ENCODE data around the gene CDO1. TPM values are rescaled to one million over a fixed set of nuclear protein-coding genes. Genes with fewer than 3 reads are reported as not detected.
"Not testable (repeated sequence)": the region's sequence is repeated elsewhere in the genome, so short reads cannot be mapped to it uniquely, and the experiment has no call there.

The CDO1 gene
- total and polyA plus RNA-seq, 9 of the 15 experiments (the other 6 are each of a cell fraction or from before 2014, with no cell fraction given), result 0.16 to 0.22 TPM; not detected in 7

- TF ChIP-seq MED1 (CRISPR knock-in tag; IDR thresholded peaks at IDR 0.05; ENCODE audit: borderline replicate concordance), result no peak
- no peak for TF ChIP-seq ZNF583 (CRISPR knock-in tag; IDR thresholded peaks at IDR 0.05)
- TF ChIP-seq RFX5 (IDR thresholded peaks at IDR 0.05; ENCODE audit: low read depth, low read length), result no peak
- TF ChIP-seq FOS (IDR thresholded peaks at IDR 0.05; ENCODE audit: extremely low read depth, insufficient read length), result no peak
- no peak for TF ChIP-seq KAT7 (CRISPR knock-in tag; IDR thresholded peaks at IDR 0.05; ENCODE audit: borderline replicate concordance)
- no peak for TF ChIP-seq SAP30 (IDR thresholded peaks at IDR 0.05; ENCODE audit: borderline replicate concordance, insufficient read depth, low read depth, low read length, poor library complexity, severe bottlenecking)
- TF ChIP-seq DNMT1 (IDR thresholded peaks at IDR 0.05), result no peak
These were observed 9.5 kb upstream of the CDO1 start (continued) for GRCh38 chr5:115825948-115826347.

GRCh38 chr5:115824983-115825382, 8.5 kb upstream of the CDO1 start:
- BruUV-seq (replicated peaks); H2AFZ ChIP-seq (ENCODE audit: low read depth, low read length); in situ Hi-C loops (cut with MboI); H3K9ac ChIP-seq (ENCODE audit: insufficient read depth in 1 of 2, low read depth in 2 of 2, low read length in 2 of 2); H3K27me3 ChIP-seq (ENCODE audit: control insufficient read depth in 2 of 2, insufficient read depth in 2 of 2, low read length in 2 of 2); H3K9me1 ChIP-seq (ENCODE audit: control insufficient read depth, insufficient read depth, low read length); H3K4me1 ChIP-seq (replicated peaks in 1 of 2; ENCODE audit: control insufficient read depth in 2 of 2, insufficient read depth in 2 of 2, low read length in 2 of 2); H3K4me3 ChIP-seq; ATAC-seq; POLR2A ChIA-PET; H3K4me2 ChIP-seq (ENCODE audit: insufficient read depth, low read length); H4K20me1 ChIP-seq (replicated peaks; ENCODE audit: control insufficient read depth, insufficient read depth, low read length); H3K9me3 ChIP-seq (replicated peaks; ENCODE audit: control insufficient read depth, insufficient read depth, low read depth, low read length); H3K27ac ChIP-seq (ENCODE audit: extremely low read depth, low read depth, low read length); CTCF ChIA-PET (ENCODE audit: low intra/inter-chr PET ratio); FAIRE-seq; intact Hi-C loops (cut with micrococcal nuclease); DNase-seq (ENCODE audit: extremely low read depth in 1 of 4, low spot score in 3 of 4); H3K79me2 ChIP-seq (ENCODE audit: control insufficient read depth, insufficient read depth, low read length): not testable (repeated sequence)
- no CpG with 5 or more reads among the region's 1 CpG for WGBS (ENCODE audit: insufficient coverage, low coverage, missing lambda C conversion rate)
- peaks cover 13% of the 10 kb centered on the region; the same call in 2 of the 3 replicates for H3K36me3 ChIP-seq (ENCODE audit: control insufficient read depth, insufficient read depth, low read length)
